Measurements from ENCODE around the gene TTC34. TPM values are rescaled to one million over a fixed set of nuclear protein-coding genes. Genes with fewer than 3 reads are reported as not detected.
A peak's percentile ranks its signal among the peaks of the same experiment; 100 is the strongest.

Gene TTC34
- total RNA-seq, 1 donor, result 0.36 TPM

DNA sequence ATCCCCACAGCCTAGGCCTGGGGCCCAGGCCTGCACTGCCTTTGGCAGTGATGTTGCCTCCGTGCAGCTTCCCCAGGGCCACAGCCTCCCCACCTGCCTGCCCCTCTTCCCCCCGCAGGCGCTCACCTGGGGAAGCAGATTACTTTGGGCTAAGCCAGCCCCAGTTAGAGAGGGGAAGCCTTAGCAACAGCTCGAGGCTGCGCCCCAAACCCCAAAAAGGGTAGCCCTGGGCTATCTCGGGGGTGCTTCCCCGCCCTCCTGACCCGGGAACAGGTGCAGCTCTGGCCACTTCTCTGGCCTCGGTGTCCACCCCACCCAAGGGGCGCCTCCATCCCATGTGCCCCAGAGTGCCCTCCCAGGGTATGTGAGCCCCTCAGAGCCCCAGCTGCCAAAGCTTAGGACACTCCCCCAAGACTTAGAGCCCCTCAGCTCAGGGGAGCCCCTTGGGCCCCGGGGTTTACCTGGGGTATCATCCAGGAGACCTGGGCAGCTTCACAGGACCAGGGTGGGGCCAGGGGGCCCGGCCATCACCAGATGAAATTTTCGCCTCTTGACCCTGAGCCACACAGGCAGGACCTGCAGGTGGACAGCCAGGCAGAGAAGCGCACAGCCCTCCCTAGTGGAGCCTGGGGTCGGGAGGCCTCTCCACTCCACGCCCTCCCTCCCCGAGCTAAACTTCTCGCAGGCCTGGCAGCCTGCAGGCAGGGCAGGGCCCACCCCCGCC lies 3.3 kb upstream of the TTC34 start:
- Histone ChIP-seq H2AFZ (ENCODE audit: low read length) (no peak overlapping the region), H3K4me1 (ENCODE audit: insufficient read depth, low read length) (no peaks in the 10 kb centered on the region), H3K79me2 (ENCODE audit: insufficient read depth, low read length) (no peaks in the 10 kb centered on the region), H4K20me1 (ENCODE audit: insufficient read depth, low read length) (no peaks in the 10 kb centered on the region), H3K9me3 (ENCODE audit: low read depth, low read length) (no peaks in the 10 kb centered on the region), H3K36me3 (ENCODE audit: insufficient read depth, low read length) (no peaks in the 10 kb centered on the region), H3K27me3 (ENCODE audit: insufficient read depth, low read length) (no peaks in the 10 kb centered on the region), H3K4me3 (ENCODE audit: insufficient read depth, low read length) (no peak overlapping the region), H3K4me2 (ENCODE audit: insufficient read depth, low read length) (no peak overlapping the region), H3K27ac (ENCODE audit: low read depth, low read length) (no peak overlapping the region)
- TF ChIP-seq, protein P1, sequence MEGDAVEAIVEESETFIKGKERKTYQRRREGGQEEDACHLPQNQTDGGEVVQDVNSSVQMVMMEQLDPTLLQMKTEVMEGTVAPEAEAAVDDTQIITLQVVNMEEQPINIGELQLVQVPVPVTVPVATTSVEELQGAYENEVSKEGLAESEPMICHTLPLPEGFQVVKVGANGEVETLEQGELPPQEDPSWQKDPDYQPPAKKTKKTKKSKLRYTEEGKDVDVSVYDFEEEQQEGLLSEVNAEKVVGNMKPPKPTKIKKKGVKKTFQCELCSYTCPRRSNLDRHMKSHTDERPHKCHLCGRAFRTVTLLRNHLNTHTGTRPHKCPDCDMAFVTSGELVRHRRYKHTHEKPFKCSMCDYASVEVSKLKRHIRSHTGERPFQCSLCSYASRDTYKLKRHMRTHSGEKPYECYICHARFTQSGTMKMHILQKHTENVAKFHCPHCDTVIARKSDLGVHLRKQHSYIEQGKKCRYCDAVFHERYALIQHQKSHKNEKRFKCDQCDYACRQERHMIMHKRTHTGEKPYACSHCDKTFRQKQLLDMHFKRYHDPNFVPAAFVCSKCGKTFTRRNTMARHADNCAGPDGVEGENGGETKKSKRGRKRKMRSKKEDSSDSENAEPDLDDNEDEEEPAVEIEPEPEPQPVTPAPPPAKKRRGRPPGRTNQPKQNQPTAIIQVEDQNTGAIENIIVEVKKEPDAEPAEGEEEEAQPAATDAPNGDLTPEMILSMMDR (IDR thresholded peaks at IDR 0.05; ENCODE audit: extremely low read depth, low read depth, low read length), result no peak
- peak; percentile 83 for DNase-seq (ENCODE audit: insufficient read length, low spot score, missing footprints)

DNA sequence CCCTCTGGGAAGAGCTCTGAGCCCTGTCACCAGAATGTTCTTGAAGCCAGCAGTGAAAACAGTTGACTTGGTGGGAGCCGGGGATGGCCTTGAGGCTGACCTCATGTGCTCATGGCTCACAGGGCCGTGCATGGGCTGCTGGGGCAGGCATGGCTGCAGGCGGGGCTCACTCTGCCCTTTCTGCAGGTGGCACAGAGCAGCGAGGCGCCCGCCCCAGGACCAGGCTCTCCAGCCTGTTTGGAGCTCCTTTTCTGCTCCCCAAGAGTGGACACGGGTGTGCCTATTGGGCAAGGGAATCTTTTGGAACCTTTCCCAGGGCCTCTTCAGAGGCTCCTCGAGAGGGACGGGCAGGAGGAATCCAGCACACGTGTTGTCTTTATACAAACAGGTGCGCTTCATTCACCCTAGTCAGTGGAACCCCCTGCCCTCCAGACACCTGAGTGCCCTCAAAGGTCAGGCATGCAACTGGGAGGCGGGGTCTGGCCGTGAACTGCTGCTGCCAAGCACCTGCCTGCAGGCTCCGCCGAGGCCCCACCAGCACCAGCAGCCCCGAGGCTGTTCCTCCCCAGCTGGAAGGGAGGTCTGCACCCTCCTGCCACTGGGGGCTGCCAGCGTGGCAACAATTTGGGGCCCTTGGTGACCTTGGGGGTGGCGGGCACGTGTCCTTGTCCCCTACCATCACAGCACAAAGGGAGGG lies 2.6 kb upstream of the TTC34 start:
- Histone ChIP-seq H3K9me3 (ENCODE audit: low read depth, low read length) (no peaks in the 10 kb centered on the region), H4K20me1 (ENCODE audit: insufficient read depth, low read length) (no peaks in the 10 kb centered on the region), H3K79me2 (ENCODE audit: insufficient read depth, low read length) (no peaks in the 10 kb centered on the region), H3K4me1 (ENCODE audit: insufficient read depth, low read length) (no peaks in the 10 kb centered on the region), H3K4me2 (ENCODE audit: insufficient read depth, low read length) (no peak overlapping the region), H3K27ac (ENCODE audit: low read depth, low read length) (no peak overlapping the region), H3K36me3 (ENCODE audit: insufficient read depth, low read length) (no peaks in the 10 kb centered on the region), H3K4me3 (ENCODE audit: insufficient read depth, low read length) (no peak overlapping the region), H3K27me3 (ENCODE audit: insufficient read depth, low read length) (no peaks in the 10 kb centered on the region), H2AFZ (ENCODE audit: low read length) (no peak overlapping the region)
- DNase-seq (ENCODE audit: insufficient read length, low spot score, missing footprints), result peak; percentile 84
- TF ChIP-seq, protein P1 (IDR thresholded peaks at IDR 0.05; ENCODE audit: extremely low read depth, low read depth, low read length), result no peak

DNA sequence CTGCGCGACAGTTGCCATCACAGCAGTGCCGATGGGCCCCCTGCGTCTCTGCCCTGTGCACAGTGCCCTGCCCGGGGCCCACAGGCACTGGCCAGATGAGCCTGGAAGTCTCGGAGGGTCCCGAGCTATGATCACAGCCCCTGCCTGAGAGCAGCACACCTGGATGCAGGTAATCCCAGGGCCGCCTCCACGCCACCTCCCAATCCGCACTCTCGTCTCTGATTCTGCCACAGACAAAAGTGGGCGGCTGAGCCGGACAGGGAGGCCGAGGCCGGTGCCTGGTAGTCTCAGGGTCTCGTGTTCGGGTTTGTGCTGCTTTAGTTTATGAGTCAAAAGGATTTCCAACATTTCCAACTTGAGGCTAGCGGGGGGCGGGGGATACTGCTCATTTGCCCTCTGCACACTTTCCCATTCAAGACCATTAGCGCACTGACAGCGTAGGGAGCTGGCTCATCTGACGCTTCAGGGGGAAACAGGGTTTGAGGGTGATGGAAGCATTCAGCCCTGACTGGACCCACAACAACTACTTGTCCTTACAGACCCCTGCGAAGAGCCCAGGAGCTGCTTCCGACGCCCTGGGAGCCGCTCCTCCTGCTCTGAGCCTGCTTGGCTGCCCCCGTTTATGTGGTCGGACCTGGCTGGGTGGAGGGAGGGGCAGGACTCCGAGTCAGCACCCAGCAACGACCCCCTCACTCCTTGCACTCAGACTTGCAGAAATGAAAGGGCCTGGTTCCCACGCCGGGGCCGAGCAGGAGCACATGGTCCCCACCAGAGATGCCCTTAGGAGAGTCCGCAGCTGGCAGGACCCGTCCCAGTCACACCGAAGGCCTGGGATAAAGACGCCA lies 1.8 kb upstream of the TTC34 start:
- Histone ChIP-seq H3K4me2 (ENCODE audit: insufficient read depth, low read length) (no peak overlapping the region), H3K4me1 (ENCODE audit: insufficient read depth, low read length) (no peaks in the 10 kb centered on the region), H3K36me3 (ENCODE audit: insufficient read depth, low read length) (no peaks in the 10 kb centered on the region), H3K79me2 (ENCODE audit: insufficient read depth, low read length) (no peaks in the 10 kb centered on the region), H2AFZ (ENCODE audit: low read length) (no peak overlapping the region), H3K4me3 (ENCODE audit: insufficient read depth, low read length) (no peak overlapping the region), H3K9me3 (ENCODE audit: low read depth, low read length) (no peaks in the 10 kb centered on the region), H4K20me1 (ENCODE audit: insufficient read depth, low read length) (no peaks in the 10 kb centered on the region), H3K27ac (ENCODE audit: low read depth, low read length) (no peak overlapping the region), H3K27me3 (ENCODE audit: insufficient read depth, low read length) (no peaks in the 10 kb centered on the region)
- DNase-seq (ENCODE audit: insufficient read length, low spot score, missing footprints), result peak; percentile 69
- TF ChIP-seq, protein P1 (IDR thresholded peaks at IDR 0.05; ENCODE audit: extremely low read depth, low read depth, low read length), result no peak

Data from osteoblast (primary cell).